ENCODE data around the gene CPNE2. TPM values are rescaled to one million over a fixed set of nuclear protein-coding genes. Genes with fewer than 3 reads are reported as not detected.

The CPNE2 gene
- total and polyA plus RNA-seq, 10 of the 15 experiments (the other 5 are each of a cell fraction or from before 2014, with no cell fraction given): 3.1 to 22.1 (median 9.9) TPM

- intact Hi-C loops (cut with micrococcal nuclease; ENCODE audit: unreplicated experiment) (no loop called here), in situ Hi-C loops (cut with MboI) (no loop called here)
- BruUV-seq (replicated peaks): no TSS peak
- Histone ChIP-seq H3K27ac (ENCODE audit: control insufficient read depth, insufficient read depth) (no peak overlapping the region), H4K20me1 (ENCODE audit: control insufficient read depth, insufficient read depth) (no peaks in the 10 kb centered on the region), H3K79me2 (ENCODE audit: control insufficient read depth, insufficient read depth, low read length) (no peaks in the 10 kb centered on the region), H2AFZ (ENCODE audit: control insufficient read depth, low read depth, low read length) (no peak overlapping the region), H3K36me3 (ENCODE audit: control insufficient read depth in 2 of 2, insufficient read depth in 2 of 2, low read length in 1 of 2) (no peaks in the 10 kb centered on the region), H3K9ac (ENCODE audit: control insufficient read depth, insufficient read depth, low read length) (no peak overlapping the region), H3K4me2 (ENCODE audit: control insufficient read depth, insufficient read depth) (no peak overlapping the region), H3K4me1 (ENCODE audit: control insufficient read depth, insufficient read depth, low read length) (peaks cover 12% of the 10 kb centered on the region), H3K27me3 (replicated peaks in 1 of 2; ENCODE audit: control insufficient read depth in 2 of 2, insufficient read depth in 2 of 2, low read length in 1 of 2) (no peaks in the 10 kb centered on the region), H3K4me3 (no peak overlapping the region), H3K9me3 (replicated peaks; ENCODE audit: control insufficient read depth, insufficient read depth, low read length) (no peaks in the 10 kb centered on the region)
- WGBS (ENCODE audit: insufficient coverage, insufficient replicate concordance, low lambda C conversion rate, missing lambda C conversion rate): 64% methylated on average over 2 of the region's 2 CpGs
- ATAC-seq (peak; percentile 15; the same call in 2 of the 3 replicates), DNase-seq (ENCODE audit: low read depth, low spot score) (no peak), FAIRE-seq (no peak)
- ChIA-PET RAD21 (ENCODE audit: unreplicated experiment) (interaction anchor here (1.3 kb wide), 1 partner anchor 98 kb away, joined by 4 read pairs; no protein-coding TSS in a partner anchor), POLR2A (interaction anchor here (0.7 kb wide), 1 partner anchor 29 kb away, joined by 4 read pairs; no protein-coding TSS in a partner anchor), SMC1A (ENCODE audit: uncharacterized antibody, unreplicated experiment) (interaction anchor here (1.0 kb wide), 1 partner anchor 23 kb away, joined by 3 read pairs; no protein-coding TSS in a partner anchor), CTCF (interaction anchor here (1.3 to 2.7 kb wide), 2 partner anchors 14 to 46 kb away, joined by 4 to 15 read pairs; partner anchors contain the start of gene CPNE2)
- no peak for TF ChIP-seq RAD21 (IDR thresholded peaks at IDR 0.05; ENCODE audit: insufficient read depth, low read depth, low read length)
- TF ChIP-seq ZNF622 (IDR thresholded peaks at IDR 0.05): no peak
- TF ChIP-seq MYC (IDR thresholded peaks at IDR 0.05; ENCODE audit: insufficient read depth, insufficient read length, insufficient replicate concordance, low read length, severe bottlenecking): no peak
- TF ChIP-seq E2F8 (IDR thresholded peaks at IDR 0.05; ENCODE audit: low read depth, partially characterized antibody): no peak
- no peak for TF ChIP-seq ZNF217 (IDR thresholded peaks at IDR 0.05)
- TF ChIP-seq SMC3 (IDR thresholded peaks at IDR 0.05; ENCODE audit: borderline replicate concordance, low read length): no peak
- TF ChIP-seq ATF3 (IDR thresholded peaks at IDR 0.05; ENCODE audit: borderline replicate concordance, extremely low read depth, low read depth, low read length): no peak
- TF ChIP-seq ZNF687 (IDR thresholded peaks at IDR 0.05): no peak
- no peak for TF ChIP-seq EZH2 (IDR thresholded peaks at IDR 0.05; ENCODE audit: borderline replicate concordance, control insufficient read depth, low read depth, low read length)
- no peak for TF ChIP-seq POLR2A (IDR thresholded peaks at IDR 0.05; ENCODE audit: low read depth, low read length)
- no peak for TF ChIP-seq CREB1 (IDR thresholded peaks at IDR 0.05; ENCODE audit: low read depth)
- no peak for TF ChIP-seq HDAC6 (IDR thresholded peaks at IDR 0.05; ENCODE audit: unreplicated experiment)
- no peak for TF ChIP-seq USF2 (IDR thresholded peaks at IDR 0.05; ENCODE audit: borderline replicate concordance, low read depth, low read length)
These were observed 14.4 kb downstream of the CPNE2 start for GRCh38 chr16:57106767-57107166.
